Measurements from ENCODE around the gene ME1. TPM values are rescaled to one million over a fixed set of nuclear protein-coding genes. Genes with fewer than 3 reads are reported as not detected.
"Not testable (repeated sequence)": the region's sequence is repeated elsewhere in the genome, so short reads cannot be mapped to it uniquely, and the experiment has no call there.

The ME1 gene
- polyA plus RNA-seq, 4 donors, result 2.7 to 3.8 (median 3.0) TPM

DNA sequence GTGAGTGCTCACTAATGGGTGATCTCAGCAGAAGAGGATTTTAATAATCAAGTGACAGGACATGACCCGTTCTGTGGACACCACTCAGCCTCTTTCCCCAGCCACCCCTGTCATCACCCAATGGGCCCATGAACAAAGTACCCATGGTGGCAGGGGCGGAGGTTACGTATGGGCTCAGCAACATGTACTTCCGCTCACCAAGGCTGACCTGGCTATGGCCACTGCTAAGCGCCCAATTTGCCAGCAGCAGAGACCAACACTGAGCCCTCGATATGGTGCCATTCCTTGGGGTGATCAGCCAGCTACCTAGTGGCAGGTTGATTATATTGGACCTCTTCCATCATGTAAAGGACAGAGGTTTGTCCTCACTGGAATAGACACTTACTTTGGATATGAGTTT, 68.5 kb downstream of the ME1 start:
- DNase-seq (ENCODE audit: low read depth in 4 of 4, low spot score in 3 of 4), result not testable (repeated sequence)

DNA sequence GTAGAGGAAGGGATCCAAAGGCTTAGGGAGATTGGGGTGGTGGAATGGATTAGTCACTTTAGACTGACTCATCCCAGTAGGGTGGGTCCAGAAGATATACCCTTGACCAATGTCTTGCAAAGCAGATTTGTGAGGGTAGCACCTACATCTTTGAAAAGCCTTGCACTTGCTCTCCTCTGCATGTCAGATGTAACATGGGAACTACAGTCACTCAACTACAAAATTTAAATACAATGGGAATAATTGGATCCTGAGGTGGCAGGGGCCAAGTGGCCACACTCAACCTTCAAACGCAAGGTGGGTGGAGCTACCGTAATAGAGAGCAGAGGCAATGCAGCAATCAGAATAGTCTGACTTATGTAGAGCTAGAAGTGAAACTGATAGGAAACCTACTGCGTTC, 71.2 kb downstream of the ME1 start:
- no peak for DNase-seq (ENCODE audit: low read depth in 4 of 4, low spot score in 3 of 4)

DNA sequence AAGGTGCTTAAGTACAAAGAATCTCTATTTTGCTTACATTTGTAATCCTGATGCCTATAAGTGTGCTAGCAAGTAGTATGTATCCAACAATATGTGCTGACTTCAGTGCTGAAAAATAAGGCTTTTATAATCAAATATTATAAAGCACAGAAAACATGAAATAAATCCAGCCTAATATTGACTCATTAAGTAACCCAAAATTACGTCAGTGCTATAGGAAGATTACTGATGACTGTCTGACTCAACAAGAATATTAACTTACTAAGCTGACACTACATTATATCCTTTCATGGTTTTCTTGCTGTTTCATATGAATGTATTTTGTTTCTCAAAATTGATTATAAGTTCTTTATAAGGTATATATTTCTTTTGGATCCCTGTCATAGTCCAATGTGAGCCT, 76.1 kb downstream of the ME1 start:
- no peak for DNase-seq (ENCODE audit: low read depth in 4 of 4, low spot score in 3 of 4)

DNA sequence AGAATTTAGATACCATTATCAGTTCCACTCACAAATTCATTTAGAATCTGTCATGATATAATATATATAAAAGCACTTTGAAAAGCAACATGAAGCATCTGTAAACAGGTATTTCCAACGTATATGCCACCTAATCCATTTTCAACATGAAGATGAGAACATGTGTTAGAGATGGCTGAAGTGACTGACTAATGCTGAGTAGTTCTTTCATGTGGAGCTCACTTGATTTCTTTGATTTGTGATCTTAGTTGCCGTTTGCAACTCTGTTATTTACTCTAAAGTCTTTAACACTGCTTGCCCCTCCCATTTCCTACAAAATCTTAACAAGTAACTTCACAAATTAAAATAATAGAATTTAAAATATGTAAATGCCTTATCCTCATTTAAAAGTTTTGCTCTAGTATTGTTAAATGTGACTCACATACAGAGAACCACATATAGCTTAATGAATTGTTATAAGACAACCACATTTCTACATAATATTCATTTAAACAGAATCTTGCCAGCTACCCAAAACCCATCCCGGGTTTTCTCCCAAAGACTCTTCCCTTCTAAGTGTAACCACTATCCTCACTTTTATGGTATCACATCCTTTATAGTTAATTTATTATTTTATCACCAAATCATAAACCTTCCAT, 78.3 kb downstream of the ME1 start:
- DNase-seq (ENCODE audit: low read depth in 4 of 4, low spot score in 3 of 4), result no peak

DNA sequence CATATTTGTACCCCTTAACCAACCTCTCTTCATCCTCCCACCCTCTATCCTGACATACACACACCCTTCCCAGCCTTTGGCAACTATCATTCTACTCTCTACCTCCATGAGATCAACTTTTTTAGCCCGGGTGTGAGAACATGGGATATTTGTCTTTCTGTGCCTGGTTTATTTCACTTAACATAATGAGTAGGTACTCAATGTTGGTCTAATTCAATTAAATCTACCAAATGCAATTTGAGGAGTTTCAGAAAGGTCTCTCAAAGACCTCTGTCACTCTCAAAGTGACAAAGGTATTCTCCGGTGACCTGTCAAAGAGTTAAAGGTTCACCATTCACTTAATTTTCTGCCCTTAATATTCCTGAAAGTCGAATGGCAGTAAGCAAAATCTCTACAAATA, 87.7 kb downstream of the ME1 start:
- DNase-seq (ENCODE audit: low read depth in 4 of 4, low spot score in 3 of 4), result no peak

DNA sequence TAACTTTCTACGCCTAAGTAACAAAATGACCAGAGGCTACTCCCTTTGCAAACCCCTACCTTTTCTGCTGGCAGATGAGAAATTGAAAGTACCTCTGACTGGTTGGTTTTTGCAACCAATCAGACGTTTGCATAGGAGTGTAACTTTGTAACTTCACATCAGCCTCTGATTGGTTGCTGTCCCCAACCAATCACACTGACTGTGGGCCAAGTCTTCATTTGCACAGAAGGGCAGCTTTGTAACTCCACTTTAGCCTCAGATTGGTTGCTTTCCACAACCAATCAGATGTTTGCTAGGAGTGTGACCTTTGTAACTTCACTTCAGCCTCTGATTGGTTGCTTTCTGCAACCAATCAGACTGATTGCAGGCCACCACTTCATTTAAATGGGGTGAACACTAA, 89.1 kb downstream of the ME1 start:
- DNase-seq (ENCODE audit: low read depth in 4 of 4, low spot score in 3 of 4), result no peak

DNA sequence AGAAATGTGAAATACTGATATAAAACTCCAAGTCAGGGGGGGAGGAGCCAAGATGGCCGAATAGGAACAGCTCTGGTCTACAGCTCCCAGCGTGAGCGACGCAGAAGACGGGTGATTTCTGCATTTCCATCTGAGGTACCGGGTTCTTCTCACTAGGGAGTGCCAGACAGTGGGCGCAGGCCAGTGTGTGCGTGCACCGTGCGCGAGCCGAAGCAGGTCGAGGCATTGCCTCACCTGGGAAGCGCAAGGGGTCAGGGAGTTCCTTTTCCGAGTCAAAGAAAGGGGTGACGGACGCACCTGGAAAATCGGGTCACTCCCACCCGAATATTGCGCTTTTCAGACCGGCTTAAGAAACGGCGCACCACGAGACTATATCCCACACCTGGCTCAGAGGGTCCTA, 96.9 kb downstream of the ME1 start:
- not testable (repeated sequence) for DNase-seq (ENCODE audit: low read depth in 4 of 4, low spot score in 3 of 4)

DNA sequence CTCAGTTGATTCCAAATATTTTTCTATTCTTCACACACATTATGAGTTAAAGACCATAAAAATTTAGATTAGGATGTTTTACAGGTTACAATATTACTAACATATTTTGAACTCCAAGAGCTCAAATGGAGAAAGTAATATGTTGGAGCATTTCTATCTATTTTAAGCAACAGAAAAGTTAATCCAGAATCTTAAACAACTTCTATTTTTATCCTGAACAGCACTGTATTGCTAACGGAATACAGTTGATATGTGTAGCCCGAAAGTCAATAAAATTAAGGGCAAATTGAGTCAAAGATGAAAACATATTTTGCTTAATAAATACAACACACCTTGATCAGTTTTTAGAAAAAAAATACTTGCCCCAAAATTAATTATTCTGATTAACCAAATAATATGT, 97.4 kb downstream of the ME1 start:
- no peak for DNase-seq (ENCODE audit: low read depth in 4 of 4, low spot score in 3 of 4)

DNA sequence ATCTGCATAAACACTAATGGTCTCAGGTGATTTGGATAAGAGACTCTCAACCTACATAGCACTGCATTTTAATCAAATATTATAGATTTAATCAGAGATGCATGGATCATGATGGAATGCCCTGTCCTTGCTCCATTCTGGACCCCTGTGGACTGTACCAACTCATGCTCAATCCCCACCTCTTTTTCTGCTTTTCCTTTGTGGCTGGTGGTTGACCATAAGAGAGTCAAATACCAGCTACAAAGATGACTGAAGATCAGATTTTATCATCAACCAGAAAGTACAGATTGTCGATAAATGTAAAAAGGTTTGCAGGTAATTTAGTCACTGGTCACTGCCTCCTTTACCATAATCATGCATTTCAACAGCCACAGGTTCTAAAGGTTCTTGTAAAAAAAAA, 116.2 kb downstream of the ME1 start:
- DNase-seq (ENCODE audit: low read depth in 4 of 4, low spot score in 3 of 4), result no peak

DNA sequence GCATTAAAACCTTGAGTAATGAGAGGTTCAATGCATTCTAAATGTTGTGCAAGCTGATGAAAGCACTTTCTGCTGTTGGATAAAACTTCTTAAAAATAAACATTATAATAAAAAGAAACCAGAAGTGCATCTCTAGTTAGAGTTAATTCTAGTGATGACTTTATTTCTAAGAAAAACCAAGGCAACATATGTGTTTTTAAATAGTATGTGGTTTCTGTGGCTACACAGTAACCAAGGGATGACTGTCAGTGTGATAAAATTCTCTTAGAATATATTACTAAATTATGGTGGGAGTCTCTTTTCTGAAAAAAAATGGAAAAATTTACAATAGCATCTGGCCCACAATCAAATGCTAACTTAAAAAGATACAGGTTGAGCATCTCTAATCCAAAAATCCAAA, 117.0 kb downstream of the ME1 start:
- DNase-seq (ENCODE audit: low read depth in 4 of 4, low spot score in 3 of 4), result no peak

DNA sequence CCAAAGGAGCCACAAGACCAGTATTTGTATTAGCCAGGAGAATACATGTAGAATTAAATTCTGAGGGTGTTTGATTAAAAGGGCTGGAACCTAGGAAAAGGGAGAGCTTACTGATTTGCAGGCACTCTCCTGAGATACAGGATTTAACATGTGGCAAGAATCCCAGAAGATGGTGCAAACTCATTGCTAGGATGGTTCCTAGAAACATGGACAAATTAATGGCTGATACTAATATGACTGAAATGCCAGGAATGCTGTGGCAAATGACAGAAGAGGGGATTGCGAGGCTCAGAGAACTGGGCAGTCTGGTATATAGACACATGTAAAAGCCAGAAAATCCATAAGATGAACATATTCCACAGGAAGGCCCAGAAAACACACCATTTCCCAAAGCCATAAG, 119.6 kb downstream of the ME1 start:
- DNase-seq (ENCODE audit: low read depth in 4 of 4, low spot score in 3 of 4), result no peak

DNA sequence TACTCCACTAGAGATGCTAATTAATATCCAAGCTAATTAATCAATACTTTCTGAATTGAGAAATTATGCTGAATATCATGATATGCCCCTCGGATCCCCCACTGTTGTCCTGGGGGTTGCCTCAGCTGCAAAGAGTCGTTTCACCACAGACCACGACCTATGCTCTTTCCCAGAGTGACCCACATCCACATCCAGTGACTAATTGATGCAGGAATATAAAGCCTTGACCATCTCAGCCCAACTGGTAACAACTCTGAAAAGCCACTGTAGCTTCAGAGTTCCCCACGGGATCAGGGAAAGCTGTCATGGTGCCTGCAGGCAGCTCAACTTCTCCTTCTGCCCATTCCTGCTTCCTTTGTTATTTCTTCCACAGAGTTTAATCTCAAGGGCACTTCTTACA, 120.8 kb downstream of the ME1 start:
- DNase-seq (ENCODE audit: low read depth in 4 of 4, low spot score in 3 of 4), result no peak

DNA sequence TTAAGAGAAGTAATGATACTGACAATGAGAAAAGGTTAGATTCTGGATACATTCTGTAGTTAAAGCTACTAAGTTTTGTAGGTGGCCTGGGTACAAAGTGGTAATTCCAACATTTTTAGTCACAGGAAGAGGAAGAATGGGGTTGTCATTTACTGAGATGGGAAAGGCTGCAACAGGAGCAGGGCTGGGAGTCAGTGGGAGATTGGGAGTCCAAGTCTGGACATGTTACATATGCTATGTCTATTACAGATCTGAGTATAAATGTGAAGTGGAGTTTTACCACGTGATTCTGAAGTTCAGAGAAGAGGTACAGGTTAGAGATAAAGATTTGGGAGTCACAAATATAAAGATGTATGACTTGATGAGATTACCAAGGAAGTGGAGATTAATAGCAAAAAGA, 121.5 kb downstream of the ME1 start:
- DNase-seq (ENCODE audit: low read depth in 4 of 4, low spot score in 3 of 4), result no peak

DNA sequence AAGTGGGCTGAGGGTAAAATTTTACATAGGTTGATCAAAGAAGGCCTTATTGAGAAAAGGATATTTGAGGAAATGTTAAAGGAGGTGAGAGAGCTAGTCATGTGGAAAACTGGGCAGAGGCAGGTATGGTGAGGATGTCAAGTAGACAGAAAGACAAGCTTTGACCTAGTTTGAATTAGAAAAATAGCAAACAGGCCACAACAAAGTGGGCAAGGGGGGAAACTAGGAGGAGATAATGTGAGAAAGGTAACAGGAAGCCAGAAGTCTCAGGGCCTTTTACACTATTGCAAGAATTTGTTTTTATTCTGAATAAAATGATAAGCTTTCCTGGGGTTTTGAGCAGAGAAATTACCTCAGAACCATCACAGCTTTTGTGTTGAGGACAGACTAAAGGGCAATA, 122.0 kb downstream of the ME1 start:
- DNase-seq (ENCODE audit: low read depth in 4 of 4, low spot score in 3 of 4), result no peak

DNA sequence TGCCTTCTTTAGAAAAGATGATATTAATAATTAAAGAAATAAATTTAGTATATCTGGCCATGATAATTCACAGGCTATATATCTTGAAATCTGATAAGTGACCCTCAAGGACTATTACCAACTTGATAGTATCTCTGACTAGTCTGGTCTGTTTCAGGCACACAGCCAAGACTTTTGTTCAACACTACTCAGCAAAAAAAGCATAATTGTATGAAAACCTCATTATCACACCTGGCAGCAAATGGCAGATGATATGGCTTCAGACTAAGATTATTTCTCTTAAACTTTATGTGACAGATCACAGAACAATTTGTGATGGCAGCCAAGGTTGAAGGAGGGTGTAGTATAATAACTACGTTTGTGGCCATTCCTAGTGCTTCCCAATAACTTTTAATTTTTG, 123.0 kb downstream of the ME1 start:
- no peak for DNase-seq (ENCODE audit: low read depth in 4 of 4, low spot score in 3 of 4)

DNA sequence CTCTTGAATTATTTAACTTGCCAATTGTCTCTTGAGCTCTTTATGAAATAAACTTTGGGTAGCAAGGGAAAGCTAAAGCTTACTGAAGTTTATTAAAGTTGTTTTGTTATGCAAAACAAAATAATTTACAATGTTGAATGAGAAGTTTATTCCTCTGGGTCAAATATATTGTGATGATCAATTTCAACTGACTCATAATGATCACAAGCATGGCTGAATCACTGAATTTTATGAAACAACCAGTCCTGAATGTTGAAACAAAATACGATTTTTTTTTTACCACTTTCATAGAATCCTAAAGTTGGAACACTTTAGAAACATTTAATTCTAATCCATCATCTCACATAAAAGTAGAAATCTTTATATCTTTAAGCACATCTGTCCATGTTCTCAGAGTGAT, 127.4 kb downstream of the ME1 start:
- no peak for DNase-seq (ENCODE audit: low read depth in 4 of 4, low spot score in 3 of 4)

DNA sequence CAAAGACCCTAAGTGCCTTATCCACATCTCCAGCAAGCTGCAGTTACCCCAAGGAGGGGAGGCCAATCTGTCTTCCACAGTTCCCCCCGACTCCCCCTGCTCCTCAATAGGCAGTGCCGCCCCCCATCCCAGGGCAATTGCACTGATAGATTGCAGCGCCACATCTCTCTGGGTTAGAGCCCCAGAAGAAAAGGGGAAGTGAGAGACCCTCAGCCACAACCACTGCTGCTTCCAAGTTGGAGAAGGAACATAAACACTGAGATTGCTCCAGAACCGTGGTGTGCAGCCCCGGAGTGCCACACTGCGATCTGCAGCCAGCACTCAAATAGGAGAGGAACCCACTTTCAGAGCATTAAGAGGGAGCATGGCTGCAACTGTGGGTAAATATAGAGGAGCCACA, 136.2 kb downstream of the ME1 start:
- DNase-seq (ENCODE audit: low read depth in 4 of 4, low spot score in 3 of 4), result no peak

DNA sequence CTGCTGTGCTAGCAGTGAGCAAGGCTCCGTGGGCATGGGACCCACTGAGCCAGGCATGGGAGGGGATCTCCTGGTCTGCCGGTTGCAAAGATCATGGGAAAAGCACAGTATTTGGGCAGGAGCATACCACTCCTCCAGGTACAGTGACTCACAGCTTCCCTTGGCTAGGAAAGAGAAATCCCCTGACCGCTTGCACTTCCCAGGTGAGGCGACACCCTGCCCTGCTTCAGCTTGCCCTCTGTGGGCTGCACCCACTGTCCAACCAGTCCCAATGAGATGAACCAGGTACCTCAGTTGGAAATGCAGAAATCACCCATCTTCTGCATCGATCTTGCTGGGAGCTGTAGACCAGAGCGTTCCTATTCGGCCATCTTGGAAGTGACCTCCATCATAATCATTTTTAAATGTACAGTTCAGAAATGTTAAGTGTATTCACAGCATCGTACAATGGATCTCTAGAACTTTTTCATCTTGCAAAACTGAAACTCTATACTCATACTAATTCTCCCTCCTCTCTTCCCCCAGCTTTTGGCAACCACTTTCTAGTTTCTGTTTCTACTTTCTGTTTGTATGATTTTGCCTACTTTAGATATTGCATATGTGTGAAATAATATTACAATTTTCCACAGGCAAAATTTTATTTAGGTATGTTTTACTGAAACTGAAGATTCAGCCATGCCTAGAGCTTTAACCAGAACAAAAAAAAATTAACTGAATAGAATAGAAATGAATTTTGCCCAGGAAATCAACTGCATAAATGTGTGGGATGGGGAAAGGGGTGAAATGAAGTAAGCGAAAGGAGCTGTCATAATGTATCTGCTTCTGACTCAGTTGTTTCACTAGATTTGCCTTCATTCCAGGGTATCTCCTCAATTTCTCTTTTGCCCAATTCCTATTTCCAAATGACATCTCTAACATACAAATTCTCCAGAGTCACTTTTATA, 137.7 kb downstream of the ME1 start:
- no peak for DNase-seq (ENCODE audit: low read depth in 4 of 4, low spot score in 3 of 4)

DNA sequence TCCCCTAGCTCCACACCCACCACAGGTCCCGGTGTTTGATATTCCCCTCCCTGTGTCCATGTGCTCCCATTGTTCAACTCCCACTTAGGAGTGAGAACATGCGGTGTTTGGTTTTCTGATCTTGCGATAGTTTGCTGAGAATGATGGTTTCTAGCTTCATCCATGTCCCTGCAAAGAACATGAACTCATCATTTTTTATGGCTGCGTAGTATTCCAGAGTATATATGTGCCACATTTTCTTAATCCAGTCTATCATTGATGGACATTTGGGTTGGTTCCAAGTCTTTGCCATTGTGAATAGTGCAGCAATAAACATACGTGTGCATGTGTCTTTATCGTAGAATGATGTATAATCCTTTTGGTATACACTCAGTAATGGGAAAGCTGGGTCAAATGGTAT, 143.6 kb downstream of the ME1 start:
- DNase-seq (ENCODE audit: low read depth in 4 of 4, low spot score in 3 of 4), result not testable (repeated sequence)

DNA sequence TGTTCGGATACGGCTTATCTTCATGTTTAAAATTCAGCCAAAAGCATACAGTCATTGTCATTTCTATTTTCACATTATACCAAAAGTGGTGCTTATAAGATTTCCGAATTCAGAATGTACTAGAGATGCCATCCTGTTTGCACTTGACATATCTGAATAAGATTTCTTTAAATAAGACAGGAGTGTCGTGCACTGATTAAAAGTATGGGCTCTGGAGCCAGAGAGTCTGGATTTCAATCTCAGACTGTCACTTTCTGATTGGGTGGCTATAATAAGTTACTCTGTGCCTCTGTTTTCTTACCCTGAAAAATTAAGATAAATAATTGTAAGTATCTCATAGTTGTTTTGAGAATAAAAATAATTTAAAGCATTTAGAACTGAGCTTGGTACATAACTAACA, 144.9 kb downstream of the ME1 start:
- no peak for DNase-seq (ENCODE audit: low read depth in 4 of 4, low spot score in 3 of 4)

DNA sequence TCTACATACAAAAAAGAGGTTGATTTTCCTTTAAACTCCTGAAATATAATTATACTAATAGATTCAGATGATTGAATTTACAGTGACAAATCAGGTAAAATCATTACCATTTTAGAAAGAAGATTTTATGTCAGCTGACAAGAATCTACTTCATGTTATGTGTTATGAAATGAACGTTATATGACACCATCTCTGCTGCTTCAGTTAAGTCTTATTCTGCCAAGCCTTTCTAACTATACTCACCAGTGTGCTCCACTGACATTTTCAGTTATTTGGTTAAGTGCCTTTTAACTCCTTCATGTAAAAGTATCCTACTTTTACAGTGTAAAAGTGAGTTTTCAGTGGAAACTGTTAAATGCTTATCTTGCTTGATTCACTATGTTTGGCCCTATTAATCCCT, 157.3 kb downstream of the ME1 start:
- no peak for DNase-seq (ENCODE audit: low read depth in 4 of 4, low spot score in 3 of 4)

DNA sequence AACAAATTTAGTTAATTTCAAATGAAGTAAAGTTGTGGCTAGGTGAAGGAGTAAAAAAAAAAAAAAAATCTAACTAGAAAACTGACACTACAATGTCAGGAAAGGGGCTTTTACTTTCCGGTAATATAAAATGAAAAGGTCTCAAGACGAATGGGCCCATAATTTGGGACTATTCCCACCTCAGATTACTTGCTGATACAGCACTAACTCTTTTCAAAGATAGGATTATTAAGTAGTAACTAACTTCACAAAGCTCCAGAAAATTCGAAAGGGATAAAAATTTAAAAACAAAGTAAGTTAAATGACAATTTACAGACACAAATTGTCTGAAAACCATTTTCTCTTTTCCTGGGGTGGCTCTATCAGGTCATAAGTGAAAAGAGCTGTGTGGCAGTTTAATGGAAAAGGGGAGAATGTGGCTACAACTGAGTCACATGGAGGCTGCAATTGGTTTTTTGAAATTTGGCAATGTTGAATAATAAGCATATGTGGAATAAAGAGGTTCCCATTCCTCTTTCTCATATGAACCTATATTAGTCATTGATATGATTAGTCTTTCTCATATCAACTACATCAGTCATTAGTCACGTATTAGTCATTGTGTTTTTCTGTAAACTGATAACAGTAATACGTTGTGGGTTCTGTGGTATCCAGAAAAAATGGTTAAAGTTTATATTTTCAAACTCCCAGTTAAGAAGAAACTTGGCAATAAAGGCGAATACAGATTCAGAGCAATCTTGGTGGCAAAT, 159.7 kb downstream of the ME1 start:
- no peak for DNase-seq (ENCODE audit: low read depth in 4 of 4, low spot score in 3 of 4)
